HFF-Myc (cell line): ENCODE measurements around the gene COX4I1.

Experiments
- DNase-seq: peaks from one replicate; pipeline ENCODE4 v3.0.0-alpha.2; 2011; ENCODE audit warnings: low read depth; ENCODE audit errors: extremely low read depth
- H3K4me3 ChIP-seq: replicated peaks from 2 replicates; pipeline ENCODE4 v1.5.1; 2011; ENCODE audit warnings: low read depth, mild to moderate bottlenecking, control low read depth, low read length
- TF ChIP-seq, protein P1 (sequence below): IDR thresholded peaks from 2 replicates; pipeline ENCODE4 v1.5.1; 2012; ENCODE audit warnings: mild to moderate bottlenecking, low read depth, low read length, control low read depth; ENCODE audit errors: missing control alignments

COX4I1 gene

DNA sequence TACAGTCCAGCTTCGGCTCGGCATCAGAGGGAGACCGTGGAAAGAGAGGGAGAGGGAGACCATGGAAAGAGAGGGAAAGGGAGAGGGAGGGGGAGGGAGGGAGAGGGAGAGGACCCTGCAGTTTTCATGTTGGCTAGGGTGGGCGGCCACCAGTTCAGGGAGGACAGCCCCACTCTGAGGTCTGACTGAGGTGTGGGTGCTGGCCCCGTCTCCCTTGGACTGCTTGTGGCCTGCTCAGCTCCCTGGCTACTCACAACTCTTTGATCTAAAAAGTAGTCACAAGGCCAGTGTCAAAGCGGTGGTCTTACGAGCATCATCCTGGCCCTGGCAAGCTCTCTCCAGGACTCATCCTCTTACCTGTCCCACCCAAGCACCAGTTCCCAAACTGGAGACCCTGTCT lies 9.4 kb downstream of the COX4I1 start:
- no peak for DNase-seq
- no peak overlapping the region for H3K4me3 ChIP-seq
- TF ChIP-seq, protein P1, sequence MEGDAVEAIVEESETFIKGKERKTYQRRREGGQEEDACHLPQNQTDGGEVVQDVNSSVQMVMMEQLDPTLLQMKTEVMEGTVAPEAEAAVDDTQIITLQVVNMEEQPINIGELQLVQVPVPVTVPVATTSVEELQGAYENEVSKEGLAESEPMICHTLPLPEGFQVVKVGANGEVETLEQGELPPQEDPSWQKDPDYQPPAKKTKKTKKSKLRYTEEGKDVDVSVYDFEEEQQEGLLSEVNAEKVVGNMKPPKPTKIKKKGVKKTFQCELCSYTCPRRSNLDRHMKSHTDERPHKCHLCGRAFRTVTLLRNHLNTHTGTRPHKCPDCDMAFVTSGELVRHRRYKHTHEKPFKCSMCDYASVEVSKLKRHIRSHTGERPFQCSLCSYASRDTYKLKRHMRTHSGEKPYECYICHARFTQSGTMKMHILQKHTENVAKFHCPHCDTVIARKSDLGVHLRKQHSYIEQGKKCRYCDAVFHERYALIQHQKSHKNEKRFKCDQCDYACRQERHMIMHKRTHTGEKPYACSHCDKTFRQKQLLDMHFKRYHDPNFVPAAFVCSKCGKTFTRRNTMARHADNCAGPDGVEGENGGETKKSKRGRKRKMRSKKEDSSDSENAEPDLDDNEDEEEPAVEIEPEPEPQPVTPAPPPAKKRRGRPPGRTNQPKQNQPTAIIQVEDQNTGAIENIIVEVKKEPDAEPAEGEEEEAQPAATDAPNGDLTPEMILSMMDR = no peak

- H3K4me3 ChIP-seq = no peak overlapping the region
- TF ChIP-seq, protein P1 = no peak
- no peak for DNase-seq
Observed at GRCh38 chr16:85809645-85810044, 10.2 kb downstream of the COX4I1 start.

- DNase-seq = no peak
- no peak overlapping the region for H3K4me3 ChIP-seq
- TF ChIP-seq, protein P1 = no peak
Observed at GRCh38 chr16:85810097-85810741, 10.7 kb downstream of the COX4I1 start.

GRCh38 chr16:85810742-85811115 lies 11.2 kb downstream of the COX4I1 start:
- TF ChIP-seq, protein P1 = no peak
- H3K4me3 ChIP-seq = no peak overlapping the region
- DNase-seq = no peak

GRCh38 chr16:85812031-85812807 lies 12.7 kb downstream of the COX4I1 start:
- no peak overlapping the region for H3K4me3 ChIP-seq
- DNase-seq = no peak
- TF ChIP-seq, protein P1 = no peak

- DNase-seq = no peak
- TF ChIP-seq, protein P1 = no peak
- H3K4me3 ChIP-seq = no peak overlapping the region
Observed at GRCh38 chr16:85812811-85813700, 13.6 kb downstream of the COX4I1 start.
